GM21529 (cell line): Measurements from ENCODE around the gene TBCD.

ENCODE experiments used
- ATAC-seq: cut with Tn5 transposase; IDR thresholded peaks from one replicate; pipeline ENCODE4 v1.9.1; 2021; ENCODE audit not compliant: unreplicated experiment

The TBCD gene

GRCh38 chr17:82868715-82869131 lies 116.9 kb downstream of the TBCD start:
- ATAC-seq, result no peak

GRCh38 chr17:82869536-82869935 lies 117.7 kb downstream of the TBCD start:
- ATAC-seq, result no peak

- ATAC-seq, result no peak
Observed at GRCh38 chr17:82870091-82870491, 118.2 kb downstream of the TBCD start.

- no peak for ATAC-seq
Observed at GRCh38 chr17:82870541-82870940, 118.7 kb downstream of the TBCD start.

GRCh38 chr17:82871056-82871775 lies 119.4 kb downstream of the TBCD start:
- peak; percentile 82 for ATAC-seq

- no peak for ATAC-seq
Observed at GRCh38 chr17:82871776-82872561, 120.1 kb downstream of the TBCD start.

- no peak for ATAC-seq
Observed at GRCh38 chr17:82872591-82873520, 121.0 kb downstream of the TBCD start.

GRCh38 chr17:82873521-82873920 lies 121.7 kb downstream of the TBCD start:
- ATAC-seq, result no peak

- no peak for ATAC-seq
Observed at GRCh38 chr17:82874011-82874835, 122.4 kb downstream of the TBCD start.

- ATAC-seq, result no peak
Observed at GRCh38 chr17:82875407-82875856, 123.6 kb downstream of the TBCD start.

- no peak for ATAC-seq
Observed at GRCh38 chr17:82876149-82876548, 124.3 kb downstream of the TBCD start.

GRCh38 chr17:82876602-82877379 lies 124.9 kb downstream of the TBCD start:
- ATAC-seq, result no peak

- no peak for ATAC-seq
Observed at GRCh38 chr17:82878527-82878926, 126.7 kb downstream of the TBCD start.

GRCh38 chr17:82879241-82879640 lies 127.4 kb downstream of the TBCD start:
- ATAC-seq, result no peak

- ATAC-seq, result no peak
Observed at GRCh38 chr17:82880620-82881323, 128.9 kb downstream of the TBCD start.

- ATAC-seq, result no peak
Observed at GRCh38 chr17:82881324-82881823, 129.5 kb downstream of the TBCD start.

GRCh38 chr17:82881900-82882714 lies 130.2 kb downstream of the TBCD start:
- no peak for ATAC-seq
